NCI-H69 (cell line): Measurements from ENCODE around the gene EPB41L1.

ENCODE experiments used
- DNase-seq: peaks from one replicate; lab custom pipeline; 2025; lab: John Stamatoyannopoulos, UW

Gene EPB41L1

GRCh38 chr20:36154700-36155628 is at the start of gene EPB41L1:
Gene EPB41L1, plus strand, starts transcription at chr20:36154740. Its CDS starts 19,038 bp downstream, at chr20:36173778.
- DNase-seq: no peak

GRCh38 chr20:36104856-36105255 is 49.7 kb upstream of the EPB41L1 start:
- DNase-seq: no peak

- peak; percentile 86 for DNase-seq
Measured at GRCh38 chr20:36105711-36106226, 48.8 kb upstream of the EPB41L1 start.

- DNase-seq: no peak
Measured at GRCh38 chr20:36106606-36107005, 47.9 kb upstream of the EPB41L1 start.

GRCh38 chr20:36107881-36108280 is 46.7 kb upstream of the EPB41L1 start:
- DNase-seq: no peak

- no peak for DNase-seq
Measured at GRCh38 chr20:36109251-36109947, 45.1 kb upstream of the EPB41L1 start.

GRCh38 chr20:36110994-36111393 is 43.5 kb upstream of the EPB41L1 start:
- DNase-seq: no peak

GRCh38 chr20:36112112-36112511 is 42.4 kb upstream of the EPB41L1 start:
- DNase-seq: no peak

- DNase-seq: no peak
Measured at GRCh38 chr20:36113036-36113435, 41.5 kb upstream of the EPB41L1 start.

GRCh38 chr20:36113566-36114250 is 40.8 kb upstream of the EPB41L1 start:
- DNase-seq: no peak

- DNase-seq: no peak
Measured at GRCh38 chr20:36114707-36115106, 39.8 kb upstream of the EPB41L1 start.

- DNase-seq: no peak
Measured at GRCh38 chr20:36115925-36116324, 38.6 kb upstream of the EPB41L1 start.

GRCh38 chr20:36116807-36117441 is 37.6 kb upstream of the EPB41L1 start:
- no peak for DNase-seq

GRCh38 chr20:36117638-36118037 is 36.9 kb upstream of the EPB41L1 start:
- DNase-seq: no peak

GRCh38 chr20:36118371-36118770 is 36.2 kb upstream of the EPB41L1 start:
- DNase-seq: no peak

GRCh38 chr20:36119537-36119936 is 35.0 kb upstream of the EPB41L1 start:
- no peak for DNase-seq

- DNase-seq: no peak
Measured at GRCh38 chr20:36120241-36120640, 34.3 kb upstream of the EPB41L1 start.

- DNase-seq: no peak
Measured at GRCh38 chr20:36120991-36121390, 33.5 kb upstream of the EPB41L1 start.

GRCh38 chr20:36121981-36122930 is 32.3 kb upstream of the EPB41L1 start:
- no peak for DNase-seq

- no peak for DNase-seq
Measured at GRCh38 chr20:36122931-36123288, 31.6 kb upstream of the EPB41L1 start.

- DNase-seq: no peak
Measured at GRCh38 chr20:36125097-36125496, 29.4 kb upstream of the EPB41L1 start.
